IPS-15b (cell line): ENCODE results near the gene CCL23.
"Not testable (repeated sequence)": the region's sequence is repeated elsewhere in the genome, so short reads cannot be mapped to it uniquely, and the experiment has no call there.

Experiments
- H3K27me3 ChIP-seq: one replicate; pipeline ENCODE4 v1.6.1; 2013; ENCODE audit warnings: low read length; ENCODE audit not compliant: control insufficient read depth, insufficient read depth
- H3K36me3 ChIP-seq: one replicate; pipeline ENCODE4 v1.6.1; 2013; ENCODE audit warnings: low read length; ENCODE audit not compliant: control insufficient read depth, insufficient read depth
- H3K4me1 ChIP-seq: one replicate; pipeline ENCODE4 v1.6.1; 2013; ENCODE audit warnings: mild to moderate bottlenecking, low read length; ENCODE audit not compliant: control insufficient read depth, insufficient read depth
- H3K4me3 ChIP-seq: one replicate; pipeline ENCODE4 v1.5.1; 2013; ENCODE audit warnings: low read depth, low read length
- H3K9ac ChIP-seq: one replicate; pipeline ENCODE4 v1.6.1; 2013; ENCODE audit warnings: low read depth, mild to moderate bottlenecking, low read length
- H3K9me3 ChIP-seq: one replicate; pipeline ENCODE4 v1.6.1; 2013; ENCODE audit warnings: mild to moderate bottlenecking, low read length; ENCODE audit not compliant: control insufficient read depth, insufficient read depth

CCL23 gene

GRCh38 chr17:36001110-36001771 lies 16.5 kb downstream of the CCL23 start, which contains the start of gene CCL15:
Gene CCL15 (minus strand): TSS chr17:36001553. CDS start chr17:36001492, 61 bp downstream.
- Histone ChIP-seq H3K27me3 (no peaks in the 10 kb centered on the region), H3K4me1 (no peaks in the 10 kb centered on the region), H3K4me3 (no peak within 1 kb of the TSS), H3K9ac (no peak within 1 kb of the TSS), H3K36me3 (no peaks in the 10 kb centered on the region), H3K9me3 (no peaks in the 10 kb centered on the region)

- H3K27me3 ChIP-seq = no peaks in the 10 kb centered on the region
- no peaks in the 10 kb centered on the region for H3K9me3 ChIP-seq
- H3K36me3 ChIP-seq = no peaks in the 10 kb centered on the region
- H3K4me1 ChIP-seq = no peaks in the 10 kb centered on the region
- no peak overlapping the region for H3K4me3 ChIP-seq
- no peak overlapping the region for H3K9ac ChIP-seq
Observed at GRCh38 chr17:36000732-36001109, 17.1 kb downstream of the CCL23 start.

GRCh38 chr17:35998756-35999155 lies 19.0 kb downstream of the CCL23 start:
- Histone ChIP-seq H3K36me3 (no peaks in the 10 kb centered on the region), H3K4me1 (no peaks in the 10 kb centered on the region), H3K27me3 (no peaks in the 10 kb centered on the region), H3K9ac (no peak overlapping the region), H3K9me3 (no peaks in the 10 kb centered on the region), H3K4me3 (no peak overlapping the region)

- Histone ChIP-seq H3K9me3 (no peaks in the 10 kb centered on the region), H3K4me3 (no peak overlapping the region), H3K9ac (no peak overlapping the region), H3K36me3 (no peaks in the 10 kb centered on the region), H3K27me3 (no peaks in the 10 kb centered on the region), H3K4me1 (no peaks in the 10 kb centered on the region)
Observed at GRCh38 chr17:35998018-35998545, 19.7 kb downstream of the CCL23 start.

GRCh38 chr17:35995346-35995745 lies 22.4 kb downstream of the CCL23 start:
- not testable (repeated sequence) for H3K9me3 ChIP-seq, H3K4me3 ChIP-seq, H3K27me3 ChIP-seq, H3K9ac ChIP-seq, H3K4me1 ChIP-seq, H3K36me3 ChIP-seq

- Histone ChIP-seq H3K9me3 (no peaks in the 10 kb centered on the region), H3K4me1 (no peaks in the 10 kb centered on the region), H3K9ac (no peak overlapping the region), H3K36me3 (no peaks in the 10 kb centered on the region), H3K4me3 (no peak overlapping the region), H3K27me3 (no peaks in the 10 kb centered on the region)
Observed at GRCh38 chr17:35991075-35991474, 26.7 kb downstream of the CCL23 start.

- no peaks in the 10 kb centered on the region for H3K36me3 ChIP-seq
- H3K4me3 ChIP-seq = no peak overlapping the region
Observed at GRCh38 chr17:35988164-35988563, 29.6 kb downstream of the CCL23 start.

GRCh38 chr17:35986643-35987042 lies 31.1 kb downstream of the CCL23 start, which contains the start of gene CCL14:
Gene CCL14 (minus strand): TSS chr17:35986729. CDS start chr17:35986649, 80 bp downstream.
- Histone ChIP-seq H3K9ac (no peak within 1 kb of the TSS), H3K9me3 (no peaks in the 10 kb centered on the region), H3K27me3 (no peaks in the 10 kb centered on the region), H3K4me1 (no peaks in the 10 kb centered on the region), H3K4me3 (no peak within 1 kb of the TSS), H3K36me3 (no peaks in the 10 kb centered on the region)

More at GRCh38 chr17:35988164-35988563, 29.6 kb downstream of the CCL23 start:
- Histone ChIP-seq H3K4me1 (no peaks in the 10 kb centered on the region), H3K9me3 (no peaks in the 10 kb centered on the region), H3K9ac (no peak overlapping the region), H3K27me3 (no peaks in the 10 kb centered on the region)

GRCh38 chr17:35984140-35984539 lies 33.6 kb downstream of the CCL23 start:
- Histone ChIP-seq H3K36me3 (no peaks in the 10 kb centered on the region), H3K9me3 (no peaks in the 10 kb centered on the region), H3K4me3 (no peak overlapping the region), H3K4me1 (no peaks in the 10 kb centered on the region), H3K9ac (no peak overlapping the region), H3K27me3 (no peaks in the 10 kb centered on the region)

- no peak overlapping the region for H3K9ac ChIP-seq
- H3K4me1 ChIP-seq = no peaks in the 10 kb centered on the region
- H3K27me3 ChIP-seq = no peaks in the 10 kb centered on the region
- no peaks in the 10 kb centered on the region for H3K36me3 ChIP-seq
- no peaks in the 10 kb centered on the region for H3K9me3 ChIP-seq
- no peak overlapping the region for H3K4me3 ChIP-seq
Observed at GRCh38 chr17:35982409-35983191, 35.2 kb downstream of the CCL23 start.

GRCh38 chr17:35981908-35982330 lies 35.9 kb downstream of the CCL23 start:
- Histone ChIP-seq H3K36me3 (no peaks in the 10 kb centered on the region), H3K9ac (no peak overlapping the region), H3K4me1 (no peaks in the 10 kb centered on the region), H3K27me3 (no peaks in the 10 kb centered on the region), H3K4me3 (no peak overlapping the region), H3K9me3 (no peaks in the 10 kb centered on the region)

- no peaks in the 10 kb centered on the region for H3K9me3 ChIP-seq
- no peaks in the 10 kb centered on the region for H3K36me3 ChIP-seq
- no peak within 1 kb of the TSS for H3K4me3 ChIP-seq
- H3K27me3 ChIP-seq = no peaks in the 10 kb centered on the region
- H3K9ac ChIP-seq = no peak within 1 kb of the TSS
- no peaks in the 10 kb centered on the region for H3K4me1 ChIP-seq
Observed at GRCh38 chr17:35981246-35981645, 36.5 kb downstream of the CCL23 start, which contains the start of gene CCL16. Gene CCL16 (minus strand): TSS chr17:35981497. CDS start chr17:35981420, 77 bp downstream.
